GM23338 (cell line): ENCODE data around the gene NSG2. TPM values are rescaled to one million over a fixed set of nuclear protein-coding genes. Genes with fewer than 3 reads are reported as not detected.

Source experiments
- ATAC-seq: fragments of 200-7000 bp; cut with Tn5 transposase; 3 replicates; pipeline ENCODE4 v1.9.1; 2020
- DNase-seq: peaks from one replicate; pipeline ENCODE4 v3.0.0-alpha.2; 2015; ENCODE audit warnings: low spot score
- H2AFZ ChIP-seq: fragments of 200-600 bp; sonication (generic); 2 replicates; pipeline ENCODE4 v1.8.0; 2016; ENCODE audit warnings: antibody characterized with exemption, mild to moderate bottlenecking, moderate library complexity
- H3F3A ChIP-seq: fragments of 200-600 bp; sonication (generic); replicated peaks from 2 replicates; pipeline ENCODE4 v1.8.0; 2017; ENCODE audit warnings: antibody characterized with exemption, mixed run types, low read depth
- H3K27ac ChIP-seq: fragments of 200-600 bp; sonication (generic); 2 replicates; pipeline ENCODE4 v1.6.1; 2016; ENCODE audit warnings: low read depth
- H3K27me3 ChIP-seq: fragments of 200-600 bp; sonication (generic); 2 replicates; pipeline ENCODE4 v1.8.0; 2016; ENCODE audit warnings: mild to moderate bottlenecking, mixed run types, moderate library complexity; ENCODE audit not compliant: insufficient read depth
- H3K36me3 ChIP-seq: fragments of 200-600 bp; sonication (generic); 2 replicates; pipeline ENCODE4 v1.8.0; 2016; ENCODE audit warnings: mild to moderate bottlenecking; ENCODE audit not compliant: insufficient read depth
- H3K4me1 ChIP-seq: fragments of 200-600 bp; sonication (generic); 2 replicates; pipeline ENCODE4 v1.8.0; 2016; ENCODE audit warnings: mild to moderate bottlenecking, moderate library complexity; ENCODE audit not compliant: insufficient read depth
- H3K4me2 ChIP-seq: fragments of 200-600 bp; sonication (generic); 2 replicates; pipeline ENCODE4 v1.7.1; 2017; ENCODE audit warnings: mixed run types
- H3K4me3 ChIP-seq: fragments of 200-600 bp; sonication (generic); 2 replicates; pipeline ENCODE4 v1.6.1; 2016; ENCODE audit warnings: mixed run types
- H3K79me2 ChIP-seq: fragments of 200-600 bp; sonication (generic); replicated peaks from 2 replicates; pipeline ENCODE4 v1.8.0; 2017; ENCODE audit warnings: mild to moderate bottlenecking; ENCODE audit not compliant: insufficient read depth
- H3K9me2 ChIP-seq: fragments of 200-600 bp; sonication (generic); 2 replicates; pipeline ENCODE4 v1.8.0; 2017; ENCODE audit not compliant: insufficient read depth
- H4K20me1 ChIP-seq: fragments of 200-600 bp; sonication (generic); replicated peaks from 2 replicates; pipeline ENCODE4 v1.8.0; 2017; ENCODE audit warnings: mild to moderate bottlenecking; ENCODE audit not compliant: insufficient read depth
- H3K27ac Mint-ChIP-seq: 2 replicates; pipeline ENCODE4 v1.8.0; 2020; ENCODE audit warnings: inconsistent platforms, mild to moderate bottlenecking, moderate library complexity, mixed read lengths
- H3K27me3 Mint-ChIP-seq: 3 replicates; pipeline ENCODE4 v1.8.0; 2022; ENCODE audit warnings: low read depth, mild to moderate bottlenecking, moderate library complexity, mixed read lengths, inconsistent platforms; ENCODE audit not compliant: insufficient read depth, poor library complexity
- H3K36me3 Mint-ChIP-seq: 3 replicates; pipeline ENCODE4 v1.8.0; 2021; ENCODE audit warnings: low read depth, mild to moderate bottlenecking, inconsistent platforms, moderate library complexity, mixed read lengths
- H3K4me1 Mint-ChIP-seq: 3 replicates; pipeline ENCODE4 v1.8.0; 2020; ENCODE audit warnings: mild to moderate bottlenecking, inconsistent platforms, mixed read lengths
- H3K4me3 Mint-ChIP-seq: 3 replicates; pipeline ENCODE4 v1.8.0; 2021; ENCODE audit warnings: moderate library complexity, mild to moderate bottlenecking, inconsistent platforms, mixed read lengths
- H3K9me3 Mint-ChIP-seq: 3 replicates; pipeline ENCODE4 v1.8.0; 2020; ENCODE audit warnings: moderate library complexity, mild to moderate bottlenecking, inconsistent platforms, mixed read lengths
- CREB1 ChIP-seq: fragments of 250-450 bp; sonication (Bioruptor Pico); IDR thresholded peaks from 2 replicates; pipeline ENCODE4 v1.5.0; 2020; ENCODE audit warnings: low read depth, mild to moderate bottlenecking, moderate library complexity
- ETS1 ChIP-seq: IDR thresholded peaks from 2 replicates; pipeline ENCODE4 v1.6.1; 2016; ENCODE audit warnings: antibody characterized with exemption
- EZH2 ChIP-seq: fragments of 200-600 bp; sonication (generic); IDR thresholded peaks from one replicate; pipeline ENCODE4 v1.8.0; 2017; ENCODE audit warnings: antibody characterized with exemption, mild to moderate bottlenecking, low read depth; ENCODE audit not compliant: unreplicated experiment
- EZH2phosphoT487 ChIP-seq: fragments of 200-600 bp; sonication (generic); IDR thresholded peaks from one replicate; pipeline ENCODE4 v1.8.1; 2018; ENCODE audit warnings: antibody characterized with exemption; ENCODE audit not compliant: unreplicated experiment
- JUNB ChIP-seq: IDR thresholded peaks from one replicate; pipeline ENCODE4 v1.6.1; 2016; ENCODE audit warnings: antibody characterized with exemption; ENCODE audit not compliant: unreplicated experiment
- NANOG ChIP-seq: IDR thresholded peaks from 2 replicates; pipeline ENCODE4 v1.6.1; 2016; ENCODE audit warnings: antibody characterized with exemption, borderline replicate concordance
- REST ChIP-seq: IDR thresholded peaks from one replicate; pipeline ENCODE4 v1.6.1; 2018; ENCODE audit warnings: antibody characterized with exemption; ENCODE audit not compliant: unreplicated experiment
- STAT1 ChIP-seq: IDR thresholded peaks from one replicate; pipeline ENCODE4 v1.6.1; 2016; ENCODE audit warnings: antibody characterized with exemption; ENCODE audit not compliant: unreplicated experiment
- ZNF114 ChIP-seq: fragments of 250-450 bp; sonication (Bioruptor Pico); IDR thresholded peaks from 2 replicates; pipeline ENCODE4 v1.5.0; 2020; ENCODE audit warnings: mild to moderate bottlenecking, moderate library complexity
- ZNF331 ChIP-seq: fragments of 250-450 bp; sonication (Bioruptor Pico); IDR thresholded peaks from 2 replicates; pipeline ENCODE4 v1.5.0; 2020; ENCODE audit warnings: low read depth, mild to moderate bottlenecking, moderate library complexity
- ZNF462 ChIP-seq: fragments of 250-450 bp; sonication (Bioruptor Pico); IDR thresholded peaks from 2 replicates; pipeline ENCODE4 v1.5.0; 2020; ENCODE audit warnings: mild to moderate bottlenecking, moderate library complexity
- polyA plus RNA-seq: library from polyadenylated mRNA; unstranded; fragments of >200 nt; fragmentation: Nextera tagmentation; extraction: Ambion mirVana; gene quantifications from 2 replicates; pipeline ENCODE4 v1.2.1, GENCODE V29; 2016
- total RNA-seq: library from RNA; depleted of rRNA; stranded (reverse); fragments of >200 nt; shearing (Covaris generic); gene quantifications from 2 replicates; pipeline ENCODE4 v1.2.3, GENCODE V29; 2014

NSG2 gene
- total and polyA plus RNA-seq, 2 experiments from 2014 or later: 0.16 TPM; not detected in 1

DNA sequence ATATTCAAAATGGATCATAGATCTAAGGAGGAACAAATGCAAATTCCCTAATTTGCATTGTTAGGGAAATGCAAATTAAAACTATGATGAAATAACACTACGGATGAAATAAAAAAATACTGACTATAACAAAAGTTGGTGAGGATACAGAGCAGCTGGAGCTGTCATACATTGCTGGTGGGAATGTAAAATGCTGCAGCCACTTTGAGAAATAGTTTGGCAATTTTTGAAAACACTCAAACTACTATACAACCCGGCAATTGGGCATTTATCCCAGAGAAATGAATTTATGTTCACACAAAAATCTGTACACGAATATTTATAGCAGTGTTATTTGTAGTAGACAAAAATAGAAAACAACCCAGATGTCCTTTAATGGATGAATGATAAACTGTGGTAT, 34.1 kb upstream of the NSG2 start:
- no peak overlapping the region for H3K4me2 ChIP-seq
- DNase-seq: no peak
- no peaks in the 10 kb centered on the region for H3K4me1 ChIP-seq
- H3K4me3 ChIP-seq: no peak overlapping the region
- H3K79me2 ChIP-seq: no peaks in the 10 kb centered on the region
- no peaks in the 10 kb centered on the region for H3K27me3 ChIP-seq
- Mint-ChIP-seq H3K4me3 (no peak overlapping the region), H3K9me3 (peaks cover 8% of the 10 kb centered on the region; the same call in 2 of the 3 replicates), H3K27me3 (no peaks in the 10 kb centered on the region), H3K4me1 (no peaks in the 10 kb centered on the region), H3K36me3 (no peaks in the 10 kb centered on the region), H3K27ac (no peak overlapping the region)
- no peak overlapping the region for H3K27ac ChIP-seq
- H3K9me2 ChIP-seq: no peaks in the 10 kb centered on the region
- H3K36me3 ChIP-seq: no peaks in the 10 kb centered on the region
- H4K20me1 ChIP-seq: no peaks in the 10 kb centered on the region
- no peak overlapping the region for H2AFZ ChIP-seq
- no peak for ATAC-seq
- TF ChIP-seq ZNF114 (CRISPR knock-in tag) (no peak), EZH2 (no peak), ZNF331 (CRISPR knock-in tag) (no peak), CREB1 (CRISPR knock-in tag) (no peak), EZH2phosphoT487 (no peak), ETS1 (no peak), JUNB (no peak), ZNF462 (CRISPR knock-in tag) (no peak), STAT1 (no peak), REST (no peak), NANOG (no peak)
- H3F3A ChIP-seq: no peaks in the 10 kb centered on the region
